Measurements from ENCODE around the gene DCAF5.
A peak's percentile ranks its signal among the peaks of the same experiment; 100 is the strongest.
"Not testable (repeated sequence)": the region's sequence is repeated elsewhere in the genome, so short reads cannot be mapped to it uniquely, and the experiment has no call there.

DCAF5 gene

DNA sequence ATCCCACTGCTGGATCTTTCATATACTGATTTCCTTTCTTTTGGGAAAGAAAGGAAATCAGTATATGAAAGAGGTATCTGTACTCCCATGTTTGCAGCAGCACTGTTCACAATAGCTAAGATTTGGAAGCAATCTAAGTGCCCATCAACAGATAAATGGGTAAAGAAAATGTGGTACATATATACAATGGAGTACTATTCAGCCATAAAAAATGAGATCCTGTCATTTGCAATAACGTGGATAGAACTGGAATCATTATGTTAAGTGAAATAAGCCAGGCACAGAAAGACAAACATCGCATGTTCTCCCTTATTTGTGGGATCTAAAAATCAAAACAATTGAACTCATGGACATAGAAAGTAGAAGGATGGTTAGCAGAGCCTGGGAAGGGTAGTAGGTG lies 12.9 kb upstream of the DCAF5 start:
- H3K4me1 ChIP-seq (ENCODE audit: control insufficient read depth, insufficient read depth, low read length); H3K9ac ChIP-seq (ENCODE audit: low read depth, low read length); H3K4me2 ChIP-seq (ENCODE audit: low read length); H3K4me3 ChIP-seq (ENCODE audit: low read length); H3K9me3 ChIP-seq (replicated peaks; ENCODE audit: low read length); H3K36me3 ChIP-seq (ENCODE audit: insufficient read depth, low read length): not testable (repeated sequence)
- H3K27me3 ChIP-seq (ENCODE audit: control insufficient read depth, insufficient read depth, low read length), result peaks cover 18% of the 10 kb centered on the region

DNA sequence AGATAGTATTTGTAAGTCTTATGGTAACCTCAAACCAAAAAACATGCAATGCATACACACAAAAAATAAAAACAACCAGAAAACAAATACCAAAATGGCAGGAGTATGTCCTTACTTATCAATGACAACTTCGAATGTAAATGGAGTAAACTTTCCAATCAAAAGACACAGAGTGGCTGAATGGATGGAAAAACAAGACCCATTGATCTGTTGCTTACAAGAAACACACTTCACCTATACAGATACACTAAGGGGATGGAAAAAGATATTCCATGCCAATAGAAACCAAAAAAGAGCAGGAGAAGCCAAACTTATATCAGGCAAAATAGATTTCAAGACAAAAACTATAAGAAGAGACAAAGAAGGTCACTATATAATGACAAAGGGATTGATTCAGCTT lies 8.7 kb upstream of the DCAF5 start:
- no peak overlapping the region for H3K9ac ChIP-seq (ENCODE audit: low read depth, low read length)
- peaks cover 21% of the 10 kb centered on the region for H3K27me3 ChIP-seq (ENCODE audit: control insufficient read depth, insufficient read depth, low read length)
- no peaks in the 10 kb centered on the region for H3K9me3 ChIP-seq (replicated peaks; ENCODE audit: low read length)
- H3K4me2 ChIP-seq (ENCODE audit: low read length), result no peak overlapping the region
- no peaks in the 10 kb centered on the region for H3K36me3 ChIP-seq (ENCODE audit: insufficient read depth, low read length)
- H3K4me3 ChIP-seq (ENCODE audit: low read length), result no peak overlapping the region
- H3K4me1 ChIP-seq (ENCODE audit: control insufficient read depth, insufficient read depth, low read length), result no peaks in the 10 kb centered on the region

DNA sequence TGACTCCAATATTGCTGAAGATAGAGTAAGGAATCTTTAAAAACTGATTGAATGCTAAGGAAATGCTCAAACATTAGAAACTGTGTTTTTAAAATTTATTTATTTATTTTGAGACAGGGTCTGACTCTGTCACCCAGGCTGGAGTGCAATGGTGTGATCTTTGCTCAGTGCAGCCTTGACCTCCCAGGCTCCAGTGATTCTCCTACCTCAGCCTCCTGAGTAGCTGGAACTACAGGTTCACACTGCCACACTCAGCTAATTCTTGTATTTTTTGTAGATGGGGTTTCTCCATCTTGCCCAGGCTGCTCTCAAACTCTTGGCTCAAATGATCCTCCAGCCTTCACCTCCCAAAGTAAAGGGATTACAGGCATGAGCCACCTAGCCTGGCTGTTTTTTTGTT lies 3.3 kb upstream of the DCAF5 start:
- peaks cover 7% of the 10 kb centered on the region for H3K4me1 ChIP-seq (ENCODE audit: control insufficient read depth, insufficient read depth, low read length)
- H3K27me3 ChIP-seq (ENCODE audit: control insufficient read depth, insufficient read depth, low read length), result peaks cover 3% of the 10 kb centered on the region
- H3K4me3 ChIP-seq (ENCODE audit: low read length), result no peak overlapping the region
- H3K9me3 ChIP-seq (replicated peaks; ENCODE audit: low read length), result no peaks in the 10 kb centered on the region
- no peak overlapping the region for H3K9ac ChIP-seq (ENCODE audit: low read depth, low read length)
- no peaks in the 10 kb centered on the region for H3K36me3 ChIP-seq (ENCODE audit: insufficient read depth, low read length)
- H3K4me2 ChIP-seq (ENCODE audit: low read length), result no peak overlapping the region

DNA sequence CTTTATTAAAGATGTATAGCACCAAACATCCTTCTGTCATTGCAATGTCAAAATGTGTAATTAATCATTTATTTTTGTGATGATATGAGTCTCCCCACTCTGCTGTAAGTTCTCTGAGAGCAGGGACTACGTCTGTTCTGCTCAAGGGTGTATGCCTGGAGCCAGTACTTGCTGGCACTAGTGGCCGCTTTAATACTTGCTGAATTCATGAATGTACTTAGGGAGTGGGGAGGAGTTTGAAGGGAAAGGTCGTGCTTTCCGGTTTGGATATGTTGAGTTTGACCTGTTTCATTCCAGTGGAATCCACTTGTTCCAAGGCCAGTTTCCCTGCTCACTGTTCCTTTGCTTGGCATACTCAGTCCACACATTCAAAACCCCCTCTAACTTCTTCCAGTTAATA lies 1.9 kb upstream of the DCAF5 start:
- Histone ChIP-seq H3K4me2 (ENCODE audit: low read length) (no peak overlapping the region), H3K4me3 (ENCODE audit: low read length) (no peak overlapping the region), H3K36me3 (ENCODE audit: insufficient read depth, low read length) (peaks cover 3% of the 10 kb centered on the region), H3K4me1 (ENCODE audit: control insufficient read depth, insufficient read depth, low read length) (peaks cover 22% of the 10 kb centered on the region), H3K27me3 (ENCODE audit: control insufficient read depth, insufficient read depth, low read length) (no peaks in the 10 kb centered on the region), H3K9ac (ENCODE audit: low read depth, low read length) (no peak overlapping the region), H3K9me3 (replicated peaks; ENCODE audit: low read length) (no peaks in the 10 kb centered on the region)

DNA sequence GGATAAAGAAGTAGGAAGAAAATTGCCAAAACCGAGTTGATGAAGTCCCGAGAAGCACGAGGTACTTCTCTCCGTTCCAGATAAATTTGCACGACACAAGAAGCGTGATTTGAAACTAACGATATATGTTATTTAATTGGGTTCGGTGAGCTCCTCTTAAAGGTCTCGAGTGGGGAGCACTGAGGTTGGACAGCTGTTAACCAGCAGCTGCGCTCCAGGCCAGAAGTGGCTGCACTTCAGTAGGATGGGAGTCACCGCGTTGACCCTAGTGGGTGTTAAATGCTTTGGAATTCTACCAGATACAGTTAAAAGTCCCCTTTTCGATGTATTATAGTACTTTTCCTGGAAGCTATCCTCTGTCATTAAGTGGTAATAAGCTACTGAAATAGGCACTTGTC lies 953 bp upstream of the DCAF5 start:
- no peaks in the 10 kb centered on the region for H3K9me3 ChIP-seq (replicated peaks; ENCODE audit: low read length)
- peak overlapping the region; percentile 95 for H3K4me3 ChIP-seq (ENCODE audit: low read length)
- peaks cover 6% of the 10 kb centered on the region for H3K36me3 ChIP-seq (ENCODE audit: insufficient read depth, low read length)
- peak overlapping the region; percentile 96 for H3K4me2 ChIP-seq (ENCODE audit: low read length)
- H3K4me1 ChIP-seq (ENCODE audit: control insufficient read depth, insufficient read depth, low read length), result peaks cover 30% of the 10 kb centered on the region
- H3K27me3 ChIP-seq (ENCODE audit: control insufficient read depth, insufficient read depth, low read length), result no peaks in the 10 kb centered on the region
- peak overlapping the region; percentile 97 for H3K9ac ChIP-seq (ENCODE audit: low read depth, low read length)

DNA sequence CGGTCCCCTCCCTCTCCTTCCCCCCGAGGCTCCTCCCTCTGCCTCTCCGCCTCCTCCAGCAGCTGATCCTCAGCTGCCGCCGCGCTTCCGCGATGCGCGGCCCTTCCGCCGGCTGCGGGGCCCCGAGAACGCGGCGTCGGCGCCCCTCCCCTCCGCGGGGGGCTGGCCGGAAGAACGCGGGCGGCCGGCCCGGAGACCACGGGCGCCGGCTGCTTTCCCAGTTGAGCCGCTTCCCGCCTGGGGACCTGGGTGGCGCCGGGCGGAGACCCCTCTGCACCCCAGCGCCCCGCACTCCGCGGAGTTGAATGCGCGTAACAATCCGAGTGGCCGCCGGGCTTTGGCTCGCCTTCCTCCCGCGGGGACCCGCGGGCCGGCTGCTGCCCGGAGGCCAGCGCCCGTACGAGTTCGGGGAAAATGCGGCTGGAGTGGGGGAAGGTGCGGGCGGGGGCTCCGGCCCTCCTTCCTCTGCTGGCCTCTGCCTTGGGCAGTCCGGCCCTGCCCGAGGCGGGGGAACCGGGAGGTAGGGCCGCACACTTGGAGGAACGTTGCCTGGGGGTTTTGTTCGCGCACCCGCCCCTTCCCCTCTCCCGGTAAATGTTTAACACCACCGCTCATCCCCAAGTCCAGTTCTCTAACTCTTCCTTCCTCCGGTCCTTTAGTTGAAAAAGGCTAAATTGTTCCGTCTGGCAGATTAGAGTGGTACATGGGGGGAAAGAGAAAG lies 393 bp upstream of the DCAF5 start:
- peak overlapping the region; percentile 97 for H3K9ac ChIP-seq (ENCODE audit: low read depth, low read length)
- no peaks in the 10 kb centered on the region for H3K27me3 ChIP-seq (ENCODE audit: control insufficient read depth, insufficient read depth, low read length)
- peaks cover 34% of the 10 kb centered on the region for H3K4me1 ChIP-seq (ENCODE audit: control insufficient read depth, insufficient read depth, low read length)

DNA sequence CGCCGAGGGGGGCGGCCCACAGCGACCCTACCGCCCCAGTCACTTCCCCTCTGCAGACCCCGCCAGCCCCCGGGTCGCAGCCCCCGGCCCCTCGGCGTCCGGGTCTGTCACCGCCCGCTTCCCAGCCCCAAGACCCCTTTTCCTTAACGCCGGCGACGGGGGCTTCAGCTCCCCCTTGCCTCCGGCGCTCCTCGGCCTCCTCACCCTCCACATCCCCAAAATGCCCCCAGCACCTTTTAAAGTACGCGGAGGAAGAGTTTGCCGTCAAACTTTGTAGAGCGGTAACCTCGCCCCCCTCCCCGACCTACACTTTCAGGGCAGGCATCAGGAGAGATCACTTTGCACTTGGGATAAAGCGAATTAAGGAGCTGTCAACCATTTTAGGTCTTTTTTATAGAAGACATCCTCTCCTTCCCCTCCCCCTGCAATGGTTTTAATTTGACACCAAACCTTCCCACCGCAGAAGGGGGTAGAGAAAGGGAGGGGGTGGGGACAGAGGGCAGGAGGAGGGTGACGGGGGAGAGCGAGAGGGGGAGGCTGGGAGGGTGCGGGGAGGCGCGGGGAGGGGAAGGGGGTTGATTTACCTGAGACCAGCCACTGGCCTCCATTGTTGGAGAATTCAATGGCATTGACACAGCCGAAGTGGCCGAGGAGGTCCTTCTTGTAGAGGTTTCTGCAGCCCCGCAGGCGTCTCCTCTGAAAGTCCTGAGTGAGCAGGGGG lies 578 bp downstream of the DCAF5 start:
- Histone ChIP-seq H3K9ac (ENCODE audit: low read depth, low read length) (peak overlapping the region; percentile 97), H3K27me3 (ENCODE audit: control insufficient read depth, insufficient read depth, low read length) (no peaks in the 10 kb centered on the region), H3K4me2 (ENCODE audit: low read length) (peak overlapping the region; percentile 96), H3K4me1 (ENCODE audit: control insufficient read depth, insufficient read depth, low read length) (peaks cover 34% of the 10 kb centered on the region), H3K36me3 (ENCODE audit: insufficient read depth, low read length) (peaks cover 20% of the 10 kb centered on the region), H3K9me3 (replicated peaks; ENCODE audit: low read length) (no peaks in the 10 kb centered on the region), H3K4me3 (ENCODE audit: low read length) (peak overlapping the region; percentile 95)

More for the DNA sequence above, 393 bp upstream of the DCAF5 start:
- H3K4me2 ChIP-seq (ENCODE audit: low read length), result peak overlapping the region; percentile 96
- peaks cover 11% of the 10 kb centered on the region for H3K36me3 ChIP-seq (ENCODE audit: insufficient read depth, low read length)
- H3K9me3 ChIP-seq (replicated peaks; ENCODE audit: low read length), result no peaks in the 10 kb centered on the region
- peak overlapping the region; percentile 95 for H3K4me3 ChIP-seq (ENCODE audit: low read length)

DNA sequence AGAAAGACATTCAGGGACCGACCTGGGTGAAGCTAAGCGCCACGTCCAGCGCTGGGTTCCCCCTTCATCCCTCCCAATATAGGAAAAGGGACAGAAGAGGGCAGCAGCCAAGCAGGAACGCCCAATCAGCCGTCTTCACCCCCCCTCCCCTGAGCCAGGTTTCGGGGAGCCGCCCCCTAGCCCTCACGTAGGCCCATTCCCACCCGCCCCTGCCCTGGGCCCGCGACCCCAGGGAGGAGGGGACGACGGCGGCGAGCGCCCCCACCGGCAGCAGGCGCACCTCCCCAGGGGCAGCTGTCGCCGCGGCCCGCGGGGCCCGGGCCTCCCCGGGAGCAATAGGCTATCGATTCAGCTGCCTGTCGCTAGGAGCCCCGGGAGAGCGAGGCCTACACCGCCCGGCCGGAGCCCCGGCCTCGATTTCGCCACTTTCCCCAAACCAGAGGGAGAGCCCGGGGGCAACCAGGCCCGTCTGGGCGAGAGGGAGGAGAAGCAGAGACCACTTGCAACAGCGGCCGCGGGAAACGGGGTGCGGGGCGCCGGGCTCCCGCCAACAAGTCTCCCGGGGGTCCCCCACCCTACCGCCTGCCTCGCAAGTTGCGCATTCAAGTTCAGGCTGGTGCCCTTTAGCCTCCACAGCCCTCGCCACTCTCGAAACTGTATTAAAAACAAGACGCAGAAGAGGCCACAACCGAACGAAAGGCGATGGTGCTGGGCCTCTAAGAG lies 1.3 kb downstream of the DCAF5 start:
- peaks cover 34% of the 10 kb centered on the region for H3K4me1 ChIP-seq (ENCODE audit: control insufficient read depth, insufficient read depth, low read length)

DNA sequence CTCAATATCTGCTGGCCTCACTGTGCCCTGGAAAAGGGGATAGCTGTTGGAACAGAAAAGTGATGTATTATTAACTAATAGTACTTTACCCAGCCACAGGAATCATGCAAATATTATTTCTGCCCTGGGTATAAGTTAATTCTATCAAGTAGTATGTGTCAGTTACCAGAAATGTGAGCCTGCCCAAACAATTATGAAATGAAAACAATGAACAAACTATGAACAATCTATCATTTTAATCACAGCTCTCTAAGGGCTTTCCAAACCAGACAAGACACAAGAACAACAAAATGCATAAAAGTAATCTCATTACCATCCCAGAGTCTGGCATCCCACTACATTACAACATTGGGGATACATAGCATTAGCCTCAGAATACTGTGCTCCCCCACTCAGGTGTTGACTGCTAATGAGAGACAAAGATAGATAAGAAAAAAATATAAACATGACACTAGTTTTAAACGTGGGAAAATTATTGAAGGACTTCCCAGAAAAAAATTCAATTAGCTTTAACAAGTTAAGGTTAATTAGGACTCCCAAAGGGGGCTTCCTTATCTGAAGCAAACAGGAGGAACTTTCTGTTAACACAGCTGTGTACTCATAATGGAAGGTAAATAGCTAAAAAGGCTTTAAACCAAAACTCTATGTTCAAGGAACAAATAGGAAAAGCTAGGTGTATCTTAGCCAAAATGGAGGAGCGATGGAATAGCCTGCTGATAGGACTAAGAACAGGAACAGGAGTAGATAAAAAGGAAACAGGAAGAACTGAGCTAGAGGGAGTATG lies 3.3 kb downstream of the DCAF5 start:
- H3K27me3 ChIP-seq (ENCODE audit: control insufficient read depth, insufficient read depth, low read length), result no peaks in the 10 kb centered on the region
- peak overlapping the region; percentile 29 for H3K4me2 ChIP-seq (ENCODE audit: low read length)
- H3K9ac ChIP-seq (ENCODE audit: low read depth, low read length), result peak overlapping the region; percentile 6
- H3K4me3 ChIP-seq (ENCODE audit: low read length), result peak overlapping the region; percentile 18
- H3K9me3 ChIP-seq (replicated peaks; ENCODE audit: low read length), result no peaks in the 10 kb centered on the region
- H3K4me1 ChIP-seq (ENCODE audit: control insufficient read depth, insufficient read depth, low read length), result peaks cover 34% of the 10 kb centered on the region
- H3K36me3 ChIP-seq (ENCODE audit: insufficient read depth, low read length), result peaks cover 26% of the 10 kb centered on the region

More for the DNA sequence above, 1.3 kb downstream of the DCAF5 start:
- H3K36me3 ChIP-seq (ENCODE audit: insufficient read depth, low read length), result peaks cover 26% of the 10 kb centered on the region
- H3K9me3 ChIP-seq (replicated peaks; ENCODE audit: low read length), result no peaks in the 10 kb centered on the region
- peak overlapping the region; percentile 95 for H3K4me3 ChIP-seq (ENCODE audit: low read length)
- H3K4me2 ChIP-seq (ENCODE audit: low read length), result peak overlapping the region; percentile 96
- H3K27me3 ChIP-seq (ENCODE audit: control insufficient read depth, insufficient read depth, low read length), result no peaks in the 10 kb centered on the region
- peak overlapping the region; percentile 97 for H3K9ac ChIP-seq (ENCODE audit: low read depth, low read length)

DNA sequence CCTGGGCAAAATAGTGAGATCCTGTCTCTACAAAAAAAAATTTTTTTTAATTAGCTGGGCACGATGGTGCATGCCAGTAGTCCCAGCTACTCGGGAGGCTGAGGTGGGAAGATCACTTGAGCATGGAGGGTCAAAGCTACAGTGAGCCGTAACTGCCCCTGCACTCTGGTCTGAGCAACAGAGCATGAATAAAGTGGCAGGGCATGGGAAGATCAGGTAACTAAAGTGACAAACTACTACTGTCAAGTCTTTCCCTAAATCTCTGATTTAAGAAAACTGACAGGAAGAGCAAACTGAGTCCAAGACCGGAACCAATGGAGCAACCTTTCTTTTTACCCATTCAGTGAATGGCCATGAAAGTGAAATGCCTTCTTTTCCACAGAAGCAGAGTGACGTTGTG lies 10.8 kb downstream of the DCAF5 start:
- Histone ChIP-seq H3K9ac (ENCODE audit: low read depth, low read length) (no peak overlapping the region), H3K36me3 (ENCODE audit: insufficient read depth, low read length) (peaks cover 14% of the 10 kb centered on the region), H3K9me3 (replicated peaks; ENCODE audit: low read length) (no peaks in the 10 kb centered on the region), H3K27me3 (ENCODE audit: control insufficient read depth, insufficient read depth, low read length) (no peaks in the 10 kb centered on the region), H3K4me1 (ENCODE audit: control insufficient read depth, insufficient read depth, low read length) (peaks cover 20% of the 10 kb centered on the region), H3K4me2 (ENCODE audit: low read length) (no peak overlapping the region), H3K4me3 (ENCODE audit: low read length) (no peak overlapping the region)

DNA sequence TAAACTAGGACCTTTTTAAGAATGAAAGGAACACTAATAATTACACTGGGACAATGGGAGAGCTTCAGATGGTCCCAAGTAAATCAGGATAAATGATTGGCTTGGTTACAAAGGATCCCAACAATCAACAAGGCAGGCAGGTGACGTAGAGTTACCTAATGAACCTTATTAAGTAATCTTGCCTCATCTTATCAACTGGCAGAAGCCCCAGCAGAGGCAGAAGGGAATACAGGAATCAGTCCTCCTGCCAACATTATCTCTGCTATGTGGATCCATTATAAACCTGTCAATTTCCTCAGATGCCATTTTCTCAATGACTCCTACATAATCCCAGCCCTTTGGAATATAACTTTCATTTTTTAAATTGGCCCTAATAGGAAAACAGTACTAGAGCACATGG lies 11.4 kb downstream of the DCAF5 start:
- Histone ChIP-seq H3K9ac (ENCODE audit: low read depth, low read length) (no peak overlapping the region), H3K36me3 (ENCODE audit: insufficient read depth, low read length) (peaks cover 10% of the 10 kb centered on the region), H3K4me1 (ENCODE audit: control insufficient read depth, insufficient read depth, low read length) (peaks cover 21% of the 10 kb centered on the region), H3K27me3 (ENCODE audit: control insufficient read depth, insufficient read depth, low read length) (no peaks in the 10 kb centered on the region), H3K4me2 (ENCODE audit: low read length) (no peak overlapping the region), H3K9me3 (replicated peaks; ENCODE audit: low read length) (no peaks in the 10 kb centered on the region), H3K4me3 (ENCODE audit: low read length) (no peak overlapping the region)
